HepG2 (cell line): ENCODE data around the gene MED25.

Source experiments
- CTCF ChIP-seq: sonication (generic); formaldehyde crosslinking; IDR thresholded peaks from 2 replicates; pipeline ENCODE4 v1.5.0; 2020; ENCODE audit warnings: mild to moderate bottlenecking, missing genetic modification reagents, moderate library complexity
- FOXK2 ChIP-seq: fragments of 450-650 bp; IDR thresholded peaks from 2 replicates; pipeline ENCODE4 v1.6.1; 2016
- IRF1 ChIP-seq: sonication (generic); formaldehyde crosslinking; IDR thresholded peaks from 2 replicates; pipeline ENCODE4 v1.4.0; 2020; ENCODE audit warnings: low read depth, mild to moderate bottlenecking, missing genetic modification reagents
- MAFF ChIP-seq: IDR thresholded peaks from 2 replicates; pipeline ENCODE4 v1.6.1; 2011; ENCODE audit warnings: low read depth, low read length, improper control_type of control experiment
- NR2C2 ChIP-seq: sonication (generic); formaldehyde crosslinking; IDR thresholded peaks from 2 replicates; pipeline ENCODE4 v1.4.0; 2020; ENCODE audit warnings: missing genetic modification reagents, mild to moderate bottlenecking, moderate library complexity, borderline replicate concordance
- POLR2A ChIP-seq, 2 experiments: IDR thresholded peaks; 2 replicates each; pipeline ENCODE4 v1.6.1; 2011; ENCODE audit warnings: low read depth in 2 of 2, low read length in 2 of 2, mild to moderate bottlenecking in 1 of 2, moderate library complexity in 1 of 2; ENCODE audit not compliant: insufficient read depth in 1 of 2
- RBM39 ChIP-seq: fragments of 200-400 bp; formaldehyde crosslinking; IDR thresholded peaks from one replicate; pipeline ENCODE4 v1.6.1; 2018; ENCODE audit warnings: antibody characterized with exemption, mild to moderate bottlenecking, low read depth, low read length; ENCODE audit not compliant: poor library complexity, severe bottlenecking
- SMAD1 ChIP-seq: sonication (generic); formaldehyde crosslinking; IDR thresholded peaks from 2 replicates; pipeline ENCODE4 v1.4.0; 2020; ENCODE audit warnings: missing genetic modification reagents, low read depth, mild to moderate bottlenecking, borderline replicate concordance
- SMARCE1 ChIP-seq: fragments of 450-650 bp; IDR thresholded peaks from 2 replicates; pipeline ENCODE4 v1.6.1; 2017; ENCODE audit warnings: borderline replicate concordance
- ZNF224 ChIP-seq: sonication (generic); formaldehyde crosslinking; IDR thresholded peaks from 2 replicates; pipeline ENCODE4 v1.5.0; 2020; ENCODE audit warnings: mild to moderate bottlenecking, missing genetic modification reagents
- ZNF749 ChIP-seq: sonication (generic); formaldehyde crosslinking; IDR thresholded peaks from 2 replicates; pipeline ENCODE4 v1.8.0; 2022; ENCODE audit warnings: mild to moderate bottlenecking, missing genetic modification reagents, moderate library complexity, borderline replicate concordance
- TF ChIP-seq, protein P1 (sequence below): sonication (generic); formaldehyde crosslinking; IDR thresholded peaks from 2 replicates; pipeline ENCODE4 v1.8.1; 2022; ENCODE audit warnings: mild to moderate bottlenecking, missing genetic modification reagents

GRCh38 chr19:49801966-49802661 is 16.0 kb upstream of the MED25 start:
- TF ChIP-seq NR2C2 (no peak), FOXK2 (no peak), SMARCE1 (no peak), IRF1 (CRISPR knock-in tag) (no peak), CTCF (CRISPR knock-in tag) (no peak), POLR2A (IDR thresholded peaks at IDR 0.05; ENCODE audit: insufficient read depth in 1 of 2, low read depth in 2 of 2, low read length in 2 of 2) (no peak), SMAD1 (CRISPR knock-in tag) (no peak), ZNF224 (CRISPR knock-in tag) (no peak), MAFF (no peak), ZNF749 (CRISPR knock-in tag) (no peak), RBM39 (no peak)
- TF ChIP-seq, protein P1, sequence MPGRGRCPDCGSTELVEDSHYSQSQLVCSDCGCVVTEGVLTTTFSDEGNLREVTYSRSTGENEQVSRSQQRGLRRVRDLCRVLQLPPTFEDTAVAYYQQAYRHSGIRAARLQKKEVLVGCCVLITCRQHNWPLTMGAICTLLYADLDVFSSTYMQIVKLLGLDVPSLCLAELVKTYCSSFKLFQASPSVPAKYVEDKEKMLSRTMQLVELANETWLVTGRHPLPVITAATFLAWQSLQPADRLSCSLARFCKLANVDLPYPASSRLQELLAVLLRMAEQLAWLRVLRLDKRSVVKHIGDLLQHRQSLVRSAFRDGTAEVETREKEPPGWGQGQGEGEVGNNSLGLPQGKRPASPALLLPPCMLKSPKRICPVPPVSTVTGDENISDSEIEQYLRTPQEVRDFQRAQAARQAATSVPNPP = no peak
